Astrocyte (in vitro differentiated cells and primary cell): ENCODE measurements around the gene CYREN. TPM values are rescaled to one million over a fixed set of nuclear protein-coding genes. Genes with fewer than 3 reads are reported as not detected.

Experiments used
- DNase-seq: peaks from one replicate; pipeline ENCODE4 v3.0.0-alpha.2; 2010; ENCODE audit warnings: low read depth
- FAIRE-seq: peaks from 2 replicates; lab custom pipeline; 2011; peaks lifted over from hg19 to GRCh38; lab: Jason Lieb, UNC
- H2AFZ ChIP-seq: 2 replicates; pipeline ENCODE4 v1.6.0; 2012; ENCODE audit warnings: low read depth, low read length, inconsistent platforms
- H3K27ac ChIP-seq: 2 replicates; pipeline ENCODE4 v1.5.1; 2011; ENCODE audit warnings: low read depth, low read length, inconsistent platforms
- H3K27me3 ChIP-seq: 2 replicates; pipeline ENCODE4 v1.6.0; 2011; ENCODE audit warnings: low read length, inconsistent platforms; ENCODE audit not compliant: insufficient read depth
- H3K36me3 ChIP-seq: 2 replicates; pipeline ENCODE4 v1.5.1; 2011; ENCODE audit warnings: low read length, inconsistent platforms; ENCODE audit not compliant: insufficient read depth
- H3K4me1 ChIP-seq: 2 replicates; pipeline ENCODE4 v1.5.1; 2011; ENCODE audit warnings: low read length, inconsistent platforms; ENCODE audit not compliant: insufficient read depth
- H3K4me2 ChIP-seq: 2 replicates; pipeline ENCODE4 v1.6.0; 2012; ENCODE audit warnings: low read length, inconsistent platforms
- H3K4me3 ChIP-seq: 2 replicates; pipeline ENCODE4 v1.5.1; 2011; ENCODE audit warnings: low read depth, mild to moderate bottlenecking, low read length, inconsistent platforms; ENCODE audit not compliant: insufficient read depth
- H3K79me2 ChIP-seq: 2 replicates; pipeline ENCODE4 v1.6.0; 2012; ENCODE audit warnings: mild to moderate bottlenecking, low read length, inconsistent platforms; ENCODE audit not compliant: insufficient read depth
- H3K9ac ChIP-seq: 2 replicates; pipeline ENCODE4 v1.6.0; 2012; ENCODE audit warnings: mild to moderate bottlenecking, low read length, inconsistent platforms
- H3K9me3 ChIP-seq: 2 replicates; pipeline ENCODE4 v1.5.1; 2012; ENCODE audit warnings: low read depth, mild to moderate bottlenecking, low read length, inconsistent platforms; ENCODE audit not compliant: insufficient read depth
- H4K20me1 ChIP-seq: 2 replicates; pipeline ENCODE4 v1.6.0; 2012; ENCODE audit warnings: low read length, inconsistent platforms; ENCODE audit not compliant: insufficient read depth
- H3K27ac Mint-ChIP-seq: one replicate; pipeline ENCODE4 v1.8.0; 2021; ENCODE audit warnings: mild to moderate bottlenecking, mixed read lengths; ENCODE audit not compliant: unreplicated experiment
- H3K27me3 Mint-ChIP-seq: one replicate; pipeline ENCODE4 v1.8.0; 2021; ENCODE audit warnings: low read depth, mixed read lengths; ENCODE audit not compliant: unreplicated experiment
- H3K36me3 Mint-ChIP-seq: one replicate; pipeline ENCODE4 v1.8.0; 2021; ENCODE audit warnings: low read depth, mixed read lengths; ENCODE audit not compliant: unreplicated experiment
- H3K4me1 Mint-ChIP-seq: one replicate; pipeline ENCODE4 v1.8.0; 2021; ENCODE audit warnings: low read depth, mixed read lengths; ENCODE audit not compliant: unreplicated experiment
- H3K4me3 Mint-ChIP-seq: one replicate; pipeline ENCODE4 v1.8.0; 2021; ENCODE audit warnings: mild to moderate bottlenecking, moderate library complexity, mixed read lengths; ENCODE audit not compliant: unreplicated experiment
- H3K9me3 Mint-ChIP-seq: one replicate; pipeline ENCODE4 v1.8.0; 2021; ENCODE audit warnings: mild to moderate bottlenecking, mixed read lengths; ENCODE audit not compliant: unreplicated experiment
- CTCF ChIP-seq: IDR thresholded peaks from 2 replicates; pipeline ENCODE4 v1.5.1; 2011; ENCODE audit warnings: low read depth, mild to moderate bottlenecking, inconsistent platforms, low read length, moderate library complexity; ENCODE audit not compliant: insufficient read depth
- EZH2 ChIP-seq: IDR thresholded peaks from 2 replicates; pipeline ENCODE4 v1.6.1; 2012; ENCODE audit warnings: mild to moderate bottlenecking, low read length, inconsistent platforms; ENCODE audit not compliant: insufficient read depth
- total RNA-seq: library from RNA; stranded (reverse); gene quantifications from 2 replicates; pipeline ENCODE4 v1.2.1, GENCODE V29; 2021

Gene CYREN
- total RNA-seq, 1 donor from 2014 or later, result 31.0 TPM

GRCh38 chr7:135204876-135205275 is 34.4 kb upstream of the CYREN start:
- Mint-ChIP-seq H3K4me1 (peaks cover 22% of the 10 kb centered on the region), H3K27ac (no peak overlapping the region), H3K27me3 (no peaks in the 10 kb centered on the region), H3K36me3 (peaks cover 10% of the 10 kb centered on the region), H3K4me3 (no peak overlapping the region), H3K9me3 (no peaks in the 10 kb centered on the region)
- peak; percentile 48 for DNase-seq
- Histone ChIP-seq H3K4me3 (no peak overlapping the region), H3K4me2 (peak overlapping the region; percentile 2), H3K9me3 (no peaks in the 10 kb centered on the region), H3K9ac (no peak overlapping the region), H3K36me3 (peaks cover 7% of the 10 kb centered on the region), H2AFZ (no peak overlapping the region), H4K20me1 (peaks cover 16% of the 10 kb centered on the region), H3K27ac (no peak overlapping the region), H3K79me2 (peaks cover 7% of the 10 kb centered on the region), H3K27me3 (no peaks in the 10 kb centered on the region), H3K4me1 (peaks cover 26% of the 10 kb centered on the region)
- TF ChIP-seq CTCF (no peak), EZH2 (no peak)
- FAIRE-seq, result no peak

DNA sequence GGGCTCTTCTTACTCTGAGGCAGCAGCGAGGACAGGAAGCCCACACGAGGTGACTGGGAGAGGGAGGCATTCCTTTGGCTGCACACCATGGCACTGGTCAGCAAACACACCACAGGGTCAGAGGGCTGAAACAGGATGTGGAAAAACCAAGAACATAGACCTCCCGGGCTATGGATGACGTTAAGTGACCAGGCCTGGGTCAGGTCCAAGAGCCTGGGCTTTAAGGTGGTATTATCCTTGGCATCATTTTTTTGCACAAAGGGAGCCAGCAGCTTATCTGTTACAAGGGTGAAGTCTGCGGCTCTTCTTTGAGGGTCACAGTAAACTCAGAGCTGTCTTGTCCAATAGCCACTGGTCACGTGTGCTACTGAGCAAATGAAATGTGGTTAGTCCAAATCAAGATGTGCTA is 33.8 kb upstream of the CYREN start:
- DNase-seq (peak; percentile 87), FAIRE-seq (no peak)
- Histone ChIP-seq H3K79me2 (peaks cover 1% of the 10 kb centered on the region), H4K20me1 (peaks cover 16% of the 10 kb centered on the region), H3K9me3 (no peaks in the 10 kb centered on the region), H3K4me1 (peaks cover 26% of the 10 kb centered on the region), H3K4me3 (no peak overlapping the region), H3K36me3 (peaks cover 7% of the 10 kb centered on the region), H3K27me3 (no peaks in the 10 kb centered on the region), H2AFZ (no peak overlapping the region), H3K27ac (no peak overlapping the region), H3K9ac (no peak overlapping the region), H3K4me2 (peak overlapping the region; percentile 47)
- H3K4me1 Mint-ChIP-seq, result peaks cover 22% of the 10 kb centered on the region
- TF ChIP-seq CTCF, result no peak
- TF ChIP-seq EZH2, result no peak
- peaks cover 11% of the 10 kb centered on the region for H3K36me3 Mint-ChIP-seq
- no peaks in the 10 kb centered on the region for H3K27me3 Mint-ChIP-seq
- no peak overlapping the region for H3K27ac Mint-ChIP-seq
- no peak overlapping the region for H3K4me3 Mint-ChIP-seq
- H3K9me3 Mint-ChIP-seq, result no peaks in the 10 kb centered on the region

DNA sequence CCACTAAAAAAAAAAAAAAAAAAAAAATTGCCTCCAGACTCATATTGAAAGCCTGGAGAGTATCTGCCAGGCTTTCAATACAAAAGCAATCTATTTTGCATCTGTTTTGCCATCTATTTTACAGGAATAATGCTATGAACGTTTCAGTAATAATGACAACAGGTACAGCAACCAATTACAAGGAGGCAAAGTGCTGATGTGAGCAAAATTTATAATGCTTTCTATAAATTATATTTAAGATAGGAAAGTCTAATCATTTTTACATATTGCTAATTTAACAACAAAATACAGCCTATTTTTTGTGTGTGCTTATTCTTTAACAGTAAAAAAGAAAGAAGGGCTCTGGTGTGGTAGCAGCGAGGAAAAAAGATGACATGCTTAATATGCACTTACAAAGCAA is 30.8 kb upstream of the CYREN start:
- Mint-ChIP-seq H3K27me3 (no peaks in the 10 kb centered on the region), H3K27ac (no peak overlapping the region), H3K4me1 (peaks cover 20% of the 10 kb centered on the region), H3K4me3 (no peak overlapping the region), H3K9me3 (no peaks in the 10 kb centered on the region), H3K36me3 (peaks cover 18% of the 10 kb centered on the region)
- no peak overlapping the region for H3K27ac ChIP-seq
- H3K36me3 ChIP-seq, result peaks cover 7% of the 10 kb centered on the region
- H3K79me2 ChIP-seq, result no peaks in the 10 kb centered on the region
- H3K4me3 ChIP-seq, result no peak overlapping the region
- no peak overlapping the region for H3K9ac ChIP-seq
- H3K4me2 ChIP-seq, result no peak overlapping the region
- H3K9me3 ChIP-seq, result no peaks in the 10 kb centered on the region
- peaks cover 19% of the 10 kb centered on the region for H3K4me1 ChIP-seq
- no peak overlapping the region for H2AFZ ChIP-seq
- DNase-seq, result no peak
- TF ChIP-seq EZH2 (no peak), CTCF (no peak)
- H4K20me1 ChIP-seq, result peaks cover 5% of the 10 kb centered on the region
- H3K27me3 ChIP-seq, result no peaks in the 10 kb centered on the region
- FAIRE-seq, result no peak
